Testis (tissue), 3 donors: ENCODE data around the gene SPRYD4. TPM values are rescaled to one million over a fixed set of nuclear protein-coding genes. Genes with fewer than 3 reads are reported as not detected.

Experiments
- DNase-seq: peaks from one replicate; pipeline ENCODE4 v3.0.0-alpha.2; 2019
- H3K27ac ChIP-seq, 2 donors: fragments of 200-600 bp; sonication (generic); one replicate each; pipeline ENCODE4 v1.5.1; 2019
- H3K27me3 ChIP-seq: fragments of 200-600 bp; sonication (generic); one replicate; pipeline ENCODE4 v1.5.1; 2019
- H3K36me3 ChIP-seq: fragments of 200-600 bp; sonication (generic); one replicate; pipeline ENCODE4 v1.5.1; 2017; ENCODE audit warnings: low read depth; ENCODE audit errors: missing control alignments
- H3K4me1 ChIP-seq: fragments of 200-600 bp; sonication (generic); one replicate; pipeline ENCODE4 v1.5.1; 2019
- H3K4me3 ChIP-seq, 2 donors: fragments of 200-600 bp; sonication (generic); one replicate each; pipeline ENCODE4 v1.5.1; 2017 to 2019
- H3K9me3 ChIP-seq: fragments of 200-600 bp; sonication (generic); one replicate; pipeline ENCODE4 v1.5.1; 2017
- POLR2A ChIP-seq: fragments of 450-650 bp; IDR thresholded peaks from one replicate; pipeline ENCODE4 v1.6.1; 2017; ENCODE audit warnings: antibody characterized with exemption, mild to moderate bottlenecking, moderate library complexity
- WGBS, 2 donors: methylation state at CpG; one replicate each; pipeline ENCODE4 v1.1.5; 2018; 5-methylcytosine and 5-hydroxymethylcytosine counted together
- intact Hi-C: fragments of 100-400 bp; cut with DNase I; formaldehyde crosslinking; loops from one replicate; pipeline ENCODE4 v1.15.1; 2023; ENCODE audit warnings: low total_unique reads
- polyA plus RNA-seq: library from polyadenylated mRNA; stranded (reverse); fragments of 350-450 nt; fragmentation: Illumina TruSeq; extraction: RNeasy Lipid Tissue Mini Kit (QIAGEN cat#74804); gene quantifications from one replicate; pipeline ENCODE4 v1.2.3, GENCODE V29; 2014; ENCODE audit warnings: low read depth, low replicate concordance; ENCODE audit not compliant: insufficient read depth
- total RNA-seq, 2 donors: library from RNA; depleted of rRNA; stranded (reverse); fragments of >200 nt; gene quantifications; one replicate each; pipeline ENCODE4 v1.2.3, GENCODE V29; 2016
- TF ChIP-seq, protein P1 (sequence below), 3 experiments: fragments of 450-650 bp in 2 of 3; fragments of 200-600 bp in 1 of 3; sonication (generic) in 1 of 3; IDR thresholded peaks; one replicate each; pipeline ENCODE4 v1.5.1; 2016 to 2019; ENCODE audit warnings: antibody characterized with exemption in 3 of 3, mild to moderate bottlenecking in 2 of 3, moderate library complexity in 1 of 3

Gene SPRYD4
- total and polyA plus RNA-seq, 3 donors from 2014 or later: 2.6 to 6.9 (median 6.8) TPM

DNA sequence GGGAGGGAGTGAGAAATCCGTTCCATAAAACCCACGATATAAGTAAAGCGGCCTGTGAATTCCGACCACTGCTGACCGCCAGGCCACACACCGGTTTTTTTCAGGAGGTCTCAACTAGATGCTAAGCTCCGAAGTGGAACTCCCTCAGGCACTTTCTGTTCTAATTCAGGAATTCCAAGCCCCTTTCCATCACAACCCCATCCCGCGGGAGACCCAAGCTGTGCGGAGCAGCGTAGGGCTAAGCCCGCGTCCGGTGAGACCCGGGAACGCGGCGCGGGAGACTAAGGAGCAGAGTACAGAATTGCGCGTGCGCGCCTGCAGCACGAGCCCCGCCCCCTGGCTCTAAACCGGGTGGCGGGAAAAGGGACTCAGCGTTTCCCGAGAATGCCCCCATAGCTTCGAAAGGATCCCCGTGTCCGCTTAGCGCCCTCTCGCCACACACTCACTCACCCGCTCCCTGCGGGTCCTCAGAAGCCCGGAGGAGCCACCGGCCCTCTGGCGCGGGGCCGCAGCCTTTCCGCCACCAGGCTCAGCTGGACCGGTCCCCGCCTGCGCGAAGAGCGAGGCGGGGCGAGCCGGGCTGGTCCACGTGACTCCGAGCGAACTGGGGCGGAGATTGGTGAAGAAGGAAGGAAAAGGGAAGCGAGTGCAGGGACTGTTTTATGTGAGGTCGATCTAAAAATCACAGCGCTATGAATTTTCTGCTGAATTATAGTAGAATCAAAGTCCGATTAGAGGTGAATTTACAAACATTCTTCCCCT is 19.3 kb upstream of the SPRYD4 start, which contains the start of gene TIMELESS:
TSS of gene TIMELESS (minus strand) at position 567 of the 762 bp plus-strand sequence. CDS start 15,256 bp downstream, outside the sequence.
- intact Hi-C loops: no loop called here
- DNase-seq: peak; percentile 91
- TF ChIP-seq, protein P1, sequence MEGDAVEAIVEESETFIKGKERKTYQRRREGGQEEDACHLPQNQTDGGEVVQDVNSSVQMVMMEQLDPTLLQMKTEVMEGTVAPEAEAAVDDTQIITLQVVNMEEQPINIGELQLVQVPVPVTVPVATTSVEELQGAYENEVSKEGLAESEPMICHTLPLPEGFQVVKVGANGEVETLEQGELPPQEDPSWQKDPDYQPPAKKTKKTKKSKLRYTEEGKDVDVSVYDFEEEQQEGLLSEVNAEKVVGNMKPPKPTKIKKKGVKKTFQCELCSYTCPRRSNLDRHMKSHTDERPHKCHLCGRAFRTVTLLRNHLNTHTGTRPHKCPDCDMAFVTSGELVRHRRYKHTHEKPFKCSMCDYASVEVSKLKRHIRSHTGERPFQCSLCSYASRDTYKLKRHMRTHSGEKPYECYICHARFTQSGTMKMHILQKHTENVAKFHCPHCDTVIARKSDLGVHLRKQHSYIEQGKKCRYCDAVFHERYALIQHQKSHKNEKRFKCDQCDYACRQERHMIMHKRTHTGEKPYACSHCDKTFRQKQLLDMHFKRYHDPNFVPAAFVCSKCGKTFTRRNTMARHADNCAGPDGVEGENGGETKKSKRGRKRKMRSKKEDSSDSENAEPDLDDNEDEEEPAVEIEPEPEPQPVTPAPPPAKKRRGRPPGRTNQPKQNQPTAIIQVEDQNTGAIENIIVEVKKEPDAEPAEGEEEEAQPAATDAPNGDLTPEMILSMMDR (IDR thresholded peaks at IDR 0.05): no peak
- TF ChIP-seq POLR2A: no peak

DNA sequence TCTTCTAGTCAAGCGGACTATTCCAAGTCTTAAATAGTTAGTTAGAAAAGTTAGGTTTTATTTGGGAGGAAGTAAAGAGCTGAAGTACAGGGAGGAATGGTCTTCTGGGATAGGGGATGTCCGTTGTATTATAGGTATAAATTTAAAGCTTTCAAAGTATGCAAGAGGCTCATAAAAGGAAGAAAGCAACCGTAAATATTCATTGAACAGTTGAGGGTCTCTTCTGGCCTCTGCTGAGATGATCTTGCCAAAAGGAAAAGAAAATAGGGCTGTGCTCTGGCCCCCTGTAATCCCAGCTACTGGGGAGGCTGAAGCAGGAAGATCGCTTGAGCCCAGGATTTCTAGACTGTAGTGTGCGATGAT is 18.8 kb upstream of the SPRYD4 start:
- Histone ChIP-seq H3K4me3 (peak overlapping the region; percentile 68 to 95), H3K4me1 (no peaks in the 10 kb centered on the region), H3K27me3 (no peaks in the 10 kb centered on the region), H3K9me3 (no peaks in the 10 kb centered on the region), H3K36me3 (no peaks in the 10 kb centered on the region), H3K27ac (peak overlapping the region; percentile 91 to 93)
- DNase-seq: no peak
- intact Hi-C loops: no loop called here
- 25 to 28% methylated on average over 5 of the region's 5 CpGs for WGBS, 2 donors
- no peak for TF ChIP-seq POLR2A
- TF ChIP-seq, protein P1 (IDR thresholded peaks at IDR 0.05): no peak

More for the DNA sequence above, 19.3 kb upstream of the SPRYD4 start, which contains the start of gene TIMELESS:
- no peaks in the 10 kb centered on the region for H3K4me1 ChIP-seq
- no peaks in the 10 kb centered on the region for H3K27me3 ChIP-seq
- 0% methylated on average over 30 to 58 of the region's 58 CpGs for WGBS, 2 donors
- H3K36me3 ChIP-seq: no peaks in the 10 kb centered on the region
- peak within 1 kb of the TSS; percentile 68 to 95 for H3K4me3 ChIP-seq
- H3K27ac ChIP-seq: peak within 1 kb of the TSS; percentile 91 to 93
- no peaks in the 10 kb centered on the region for H3K9me3 ChIP-seq

DNA sequence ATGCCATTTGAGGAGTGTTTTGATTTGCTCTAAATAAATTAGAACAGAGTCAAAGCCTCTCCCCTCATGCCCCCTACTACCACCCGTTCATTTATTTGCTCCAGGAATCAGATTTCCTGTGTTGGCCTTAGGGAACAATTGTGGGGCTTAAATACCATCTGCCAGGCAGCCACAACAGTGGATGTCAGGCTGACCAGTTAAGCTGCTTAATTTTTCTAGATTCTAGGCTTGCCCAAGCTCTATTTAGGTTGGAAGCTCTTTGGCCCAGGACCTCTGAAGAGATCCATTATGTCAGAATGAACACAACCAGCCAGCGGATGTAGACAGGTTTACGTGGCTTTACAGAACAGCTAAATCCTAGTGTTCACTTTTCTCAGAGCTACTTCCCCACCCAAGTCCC is 18.1 kb upstream of the SPRYD4 start:
- no peaks in the 10 kb centered on the region for H3K4me1 ChIP-seq
- no peak for DNase-seq
- intact Hi-C loops: no loop called here
- H3K27me3 ChIP-seq: no peaks in the 10 kb centered on the region
- no peak overlapping the region for H3K4me3 ChIP-seq
- TF ChIP-seq, protein P1 (IDR thresholded peaks at IDR 0.05): no peak
- TF ChIP-seq POLR2A: no peak
- H3K36me3 ChIP-seq: no peaks in the 10 kb centered on the region
- 81 to 95% methylated on average over 3 of the region's 3 CpGs for WGBS, 2 donors
- H3K27ac ChIP-seq: no peak overlapping the region
- no peaks in the 10 kb centered on the region for H3K9me3 ChIP-seq

DNA sequence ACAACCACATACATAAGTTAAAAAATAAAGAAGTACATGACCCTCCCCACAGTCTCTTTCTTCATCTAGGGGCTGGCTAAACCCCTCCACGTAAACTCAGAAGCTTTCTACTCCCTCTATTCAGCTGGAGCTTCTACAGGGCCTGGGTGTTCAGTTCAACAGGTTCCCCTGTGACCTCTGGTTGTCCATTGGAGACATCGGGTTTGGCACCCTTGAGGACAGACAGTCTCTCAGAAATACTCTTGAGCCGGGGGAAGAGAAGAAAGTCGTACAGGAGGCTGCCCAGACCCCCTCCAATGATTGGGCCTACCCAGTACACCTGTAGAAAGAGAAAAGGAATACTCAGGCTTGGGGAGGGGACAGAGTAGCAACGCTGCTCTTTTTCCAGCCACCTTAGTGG is 17.2 kb upstream of the SPRYD4 start:
- TF ChIP-seq, protein P1 (IDR thresholded peaks at IDR 0.05): no peak
- no peak for TF ChIP-seq POLR2A
- intact Hi-C loops: no loop called here
- Histone ChIP-seq H3K4me1 (no peaks in the 10 kb centered on the region), H3K27ac (no peak overlapping the region), H3K4me3 (no peak overlapping the region), H3K27me3 (no peaks in the 10 kb centered on the region), H3K36me3 (no peaks in the 10 kb centered on the region), H3K9me3 (no peaks in the 10 kb centered on the region)
- WGBS, 2 donors: 75 to 79% methylated on average over 5 of the region's 5 CpGs
- no peak for DNase-seq

DNA sequence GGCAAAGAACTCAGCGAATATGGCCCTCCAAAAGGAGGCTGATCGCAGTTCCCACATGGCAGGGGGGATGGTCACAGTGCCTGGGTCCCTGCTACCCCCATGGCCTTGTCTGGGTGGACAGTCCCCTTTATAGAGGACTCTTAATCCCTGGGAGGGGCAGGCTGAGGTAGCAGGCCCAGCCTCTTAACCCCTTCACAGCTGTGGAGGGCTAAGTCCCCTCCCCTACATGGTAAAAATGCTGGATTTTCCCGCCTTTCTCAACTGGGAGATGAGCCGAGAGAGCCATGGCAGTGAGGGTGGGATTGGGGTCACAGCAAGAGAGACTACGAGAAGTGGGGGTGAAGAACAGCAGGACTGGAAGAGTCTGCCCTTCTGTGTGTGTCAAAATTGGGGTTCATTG is 13.8 kb upstream of the SPRYD4 start, which contains the start of gene MIP:
TSS of gene MIP (minus strand) at position 101 of the 400 bp plus-strand sequence. CDS start at position 57, 44 bp downstream.
- no peak within 1 kb of the TSS for H3K4me3 ChIP-seq
- no peaks in the 10 kb centered on the region for H3K4me1 ChIP-seq
- no peak within 1 kb of the TSS for H3K27ac ChIP-seq
- WGBS, 2 donors: 87 to 97% methylated on average over 3 to 5 of the region's 5 CpGs
- TF ChIP-seq POLR2A: no peak
- TF ChIP-seq, protein P1 (IDR thresholded peaks at IDR 0.05): no peak
- no peaks in the 10 kb centered on the region for H3K36me3 ChIP-seq
- no peaks in the 10 kb centered on the region for H3K27me3 ChIP-seq
- H3K9me3 ChIP-seq: no peaks in the 10 kb centered on the region
- DNase-seq: no peak
- intact Hi-C loops: no loop called here
